GM13976 (cell line): ENCODE data around the gene IQCE.

Source experiments
- DNase-seq: peaks from one replicate; pipeline ENCODE4 v3.0.0; 2012; ENCODE audit warnings: low spot score
- in situ Hi-C: fragments of 300-500 bp; cut with MboI; formaldehyde crosslinking; loops from one replicate; pipeline ENCODE4 v1.12.0; 2022; ENCODE audit warnings: low sequenced_read_pairs, mixed read lengths, inconsistent platforms; ENCODE audit not compliant: unreplicated experiment
- TF ChIP-seq, protein P1 (sequence below): IDR thresholded peaks from 2 replicates; pipeline ENCODE4 v1.5.1; 2012; ENCODE audit warnings: borderline replicate concordance, mild to moderate bottlenecking; ENCODE audit not compliant: insufficient read depth; ENCODE audit errors: extremely low read depth, missing control alignments, control extremely low read depth

Gene IQCE

GRCh38 chr7:2595258-2595860 lies 36.6 kb downstream of the IQCE start:
- TF ChIP-seq, protein P1, sequence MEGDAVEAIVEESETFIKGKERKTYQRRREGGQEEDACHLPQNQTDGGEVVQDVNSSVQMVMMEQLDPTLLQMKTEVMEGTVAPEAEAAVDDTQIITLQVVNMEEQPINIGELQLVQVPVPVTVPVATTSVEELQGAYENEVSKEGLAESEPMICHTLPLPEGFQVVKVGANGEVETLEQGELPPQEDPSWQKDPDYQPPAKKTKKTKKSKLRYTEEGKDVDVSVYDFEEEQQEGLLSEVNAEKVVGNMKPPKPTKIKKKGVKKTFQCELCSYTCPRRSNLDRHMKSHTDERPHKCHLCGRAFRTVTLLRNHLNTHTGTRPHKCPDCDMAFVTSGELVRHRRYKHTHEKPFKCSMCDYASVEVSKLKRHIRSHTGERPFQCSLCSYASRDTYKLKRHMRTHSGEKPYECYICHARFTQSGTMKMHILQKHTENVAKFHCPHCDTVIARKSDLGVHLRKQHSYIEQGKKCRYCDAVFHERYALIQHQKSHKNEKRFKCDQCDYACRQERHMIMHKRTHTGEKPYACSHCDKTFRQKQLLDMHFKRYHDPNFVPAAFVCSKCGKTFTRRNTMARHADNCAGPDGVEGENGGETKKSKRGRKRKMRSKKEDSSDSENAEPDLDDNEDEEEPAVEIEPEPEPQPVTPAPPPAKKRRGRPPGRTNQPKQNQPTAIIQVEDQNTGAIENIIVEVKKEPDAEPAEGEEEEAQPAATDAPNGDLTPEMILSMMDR: no peak
- in situ Hi-C loops: no loop called here
- no peak for DNase-seq

DNA sequence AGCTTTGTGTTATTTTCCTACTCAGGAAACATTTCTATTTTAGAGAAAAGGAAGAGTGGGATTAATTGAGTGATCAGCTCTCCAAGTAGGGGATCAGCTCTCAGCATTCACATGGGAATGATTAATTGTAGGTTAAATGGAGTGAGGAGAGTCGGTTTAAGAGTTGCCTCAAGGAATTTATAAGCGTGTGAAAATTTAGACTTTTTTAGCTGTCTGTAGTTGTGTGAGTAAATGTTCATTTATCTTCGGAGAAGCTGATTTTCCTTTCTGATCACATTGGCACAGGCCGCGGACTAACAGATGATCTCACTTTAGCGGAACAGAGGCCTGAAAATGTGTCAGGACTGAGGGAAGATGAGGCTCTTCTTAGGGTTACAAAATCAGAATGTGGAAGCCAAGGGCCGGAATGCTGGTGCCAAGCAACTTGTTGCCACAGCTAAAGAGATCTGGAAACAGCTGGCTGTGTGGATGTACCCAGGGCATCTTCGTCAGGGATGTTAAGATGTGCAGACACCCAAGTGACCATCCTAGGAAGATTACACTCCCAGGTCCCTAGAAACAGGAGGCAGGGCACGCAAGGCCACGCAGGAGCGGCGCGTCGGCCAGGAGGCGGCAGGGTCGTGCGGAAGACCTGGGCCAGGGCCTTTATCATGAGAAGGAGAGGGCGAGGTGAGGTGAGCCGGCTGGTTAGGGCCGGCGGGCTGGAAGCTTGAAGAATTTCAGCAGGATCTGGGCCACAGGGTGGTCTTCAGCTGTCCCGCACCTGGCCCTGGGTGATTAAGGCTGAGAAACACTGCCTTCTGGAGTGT lies 37.9 kb downstream of the IQCE start:
- in situ Hi-C loops: no loop called here
- DNase-seq: no peak

DNA sequence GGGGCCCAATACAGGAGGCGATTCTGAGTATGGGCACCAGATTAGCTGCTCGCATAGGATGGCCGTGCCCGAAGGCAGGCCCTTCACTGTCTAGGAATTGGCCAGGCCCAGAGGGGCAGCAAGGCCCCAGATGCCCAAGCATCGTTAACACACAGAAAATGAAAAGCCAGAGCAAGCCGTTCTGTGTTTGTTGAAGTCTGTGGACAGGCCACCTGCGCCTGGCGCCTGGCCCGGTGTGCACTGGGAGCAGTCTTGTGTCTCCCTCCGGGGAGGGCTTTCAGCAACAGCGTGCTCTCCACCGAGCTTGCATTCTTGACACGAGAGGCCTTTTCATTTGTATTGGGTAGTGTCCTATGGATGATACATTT lies 38.5 kb downstream of the IQCE start:
- in situ Hi-C loops: no loop called here
- DNase-seq: no peak
- TF ChIP-seq, protein P1: no peak

More for the DNA sequence above, 37.9 kb downstream of the IQCE start:
- TF ChIP-seq, protein P1: no peak

DNA sequence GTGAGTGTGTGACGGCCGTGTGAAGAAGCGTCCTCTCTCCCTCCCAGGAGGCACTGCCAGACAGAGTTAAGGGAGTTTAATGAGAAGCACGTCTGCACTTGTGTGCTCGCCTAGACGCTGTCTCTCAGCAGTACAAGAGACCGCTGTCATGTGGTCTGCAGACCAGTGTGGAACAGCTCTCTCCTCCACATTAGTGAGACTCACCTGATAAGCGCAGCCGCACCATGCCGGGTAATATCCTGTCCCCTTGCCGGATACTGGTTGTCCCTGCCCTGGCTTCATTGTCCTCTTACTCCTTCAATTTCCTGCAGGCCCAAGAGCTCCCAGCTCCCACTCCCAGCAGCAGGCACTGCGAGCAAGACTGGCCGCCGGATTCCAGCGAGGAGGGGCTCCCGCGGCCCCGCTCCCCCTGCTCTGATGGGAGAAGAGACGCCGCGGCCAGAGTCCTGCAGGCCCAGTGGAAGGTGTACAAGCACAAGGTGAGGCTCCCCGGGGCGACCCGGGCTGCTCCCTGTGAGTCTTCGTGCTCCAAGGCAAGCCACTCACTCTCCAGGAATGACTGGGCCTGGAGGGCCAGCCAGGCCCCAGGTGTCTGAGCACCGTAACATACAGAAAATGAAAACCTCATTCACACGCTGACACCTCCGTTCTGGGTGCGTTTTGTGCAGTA lies 39.5 kb downstream of the IQCE start:
- in situ Hi-C loops: no loop called here
- no peak for DNase-seq
- TF ChIP-seq, protein P1: no peak

GRCh38 chr7:2601065-2601464 lies 42.3 kb downstream of the IQCE start:
- DNase-seq: no peak
- TF ChIP-seq, protein P1: no peak
- in situ Hi-C loops: no loop called here

GRCh38 chr7:2601907-2602306 lies 43.1 kb downstream of the IQCE start:
- no peak for DNase-seq
- in situ Hi-C loops: no loop called here
- TF ChIP-seq, protein P1: no peak
